ENCODE data around the gene NOL4L. TPM values are rescaled to one million over a fixed set of nuclear protein-coding genes. Genes with fewer than 3 reads are reported as not detected.

NOL4L gene
- total RNA-seq, 1 experiment from 2014 or later = 40.9 TPM

- Histone ChIP-seq H3K27me3 (ENCODE audit: insufficient read depth, low read depth) (no peaks in the 10 kb centered on the region), H3K79me2 (ENCODE audit: low read depth) (no peaks in the 10 kb centered on the region), H3K9me3 (ENCODE audit: insufficient read depth, low read depth) (no peaks in the 10 kb centered on the region), H3F3A (ENCODE audit: insufficient read depth, low read depth) (0 out of 2 replicates have a peak, but pooled peaks cover 5% of the 10 kb centered on the region), H3K27ac (no peak overlapping the region), H3K9me2 (ENCODE audit: insufficient read depth) (no peaks in the 10 kb centered on the region), H4K20me1 (ENCODE audit: insufficient read depth) (peaks cover 11% of the 10 kb centered on the region), H3K4me3 (no peak overlapping the region), H3K4me1 (replicated peaks; ENCODE audit: insufficient read depth) (no peaks in the 10 kb centered on the region), H3K4me2 (no peak overlapping the region), H2AFZ (no peak overlapping the region), H3K36me3 (ENCODE audit: low read depth) (no peaks in the 10 kb centered on the region)
- BruUV-seq (replicated peaks) = no TSS peak
- ChIA-PET CTCF (no interaction called here), POLR2A (ENCODE audit: unreplicated experiment) (no interaction called here)
- no peak for TF ChIP-seq EZH2 (IDR thresholded peaks at IDR 0.05; ENCODE audit: low read depth)
- TF ChIP-seq, protein P1, sequence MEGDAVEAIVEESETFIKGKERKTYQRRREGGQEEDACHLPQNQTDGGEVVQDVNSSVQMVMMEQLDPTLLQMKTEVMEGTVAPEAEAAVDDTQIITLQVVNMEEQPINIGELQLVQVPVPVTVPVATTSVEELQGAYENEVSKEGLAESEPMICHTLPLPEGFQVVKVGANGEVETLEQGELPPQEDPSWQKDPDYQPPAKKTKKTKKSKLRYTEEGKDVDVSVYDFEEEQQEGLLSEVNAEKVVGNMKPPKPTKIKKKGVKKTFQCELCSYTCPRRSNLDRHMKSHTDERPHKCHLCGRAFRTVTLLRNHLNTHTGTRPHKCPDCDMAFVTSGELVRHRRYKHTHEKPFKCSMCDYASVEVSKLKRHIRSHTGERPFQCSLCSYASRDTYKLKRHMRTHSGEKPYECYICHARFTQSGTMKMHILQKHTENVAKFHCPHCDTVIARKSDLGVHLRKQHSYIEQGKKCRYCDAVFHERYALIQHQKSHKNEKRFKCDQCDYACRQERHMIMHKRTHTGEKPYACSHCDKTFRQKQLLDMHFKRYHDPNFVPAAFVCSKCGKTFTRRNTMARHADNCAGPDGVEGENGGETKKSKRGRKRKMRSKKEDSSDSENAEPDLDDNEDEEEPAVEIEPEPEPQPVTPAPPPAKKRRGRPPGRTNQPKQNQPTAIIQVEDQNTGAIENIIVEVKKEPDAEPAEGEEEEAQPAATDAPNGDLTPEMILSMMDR (conservative IDR thresholded peaks at IDR 0.05) = no peak
- intact Hi-C loops (cut with micrococcal nuclease; ENCODE audit: unreplicated experiment) = no loop called here
- DNase-seq = no peak
Measured at GRCh38 chr20:32456869-32457478, 128.2 kb downstream of the NOL4L start.

GRCh38 chr20:32455901-32456701 lies 129.0 kb downstream of the NOL4L start:
- CTCF ChIA-PET = no interaction called here
- POLR2A ChIA-PET (ENCODE audit: unreplicated experiment) = no interaction called here

GRCh38 chr20:32455171-32455900 lies 129.8 kb downstream of the NOL4L start:
- Histone ChIP-seq H4K20me1 (ENCODE audit: insufficient read depth) (peaks cover 11% of the 10 kb centered on the region), H3K36me3 (ENCODE audit: low read depth) (no peaks in the 10 kb centered on the region), H3K9me2 (ENCODE audit: insufficient read depth) (no peaks in the 10 kb centered on the region), H2AFZ (no peak overlapping the region), H3K9me3 (ENCODE audit: insufficient read depth, low read depth) (no peaks in the 10 kb centered on the region), H3K27me3 (ENCODE audit: insufficient read depth, low read depth) (no peaks in the 10 kb centered on the region), H3F3A (ENCODE audit: insufficient read depth, low read depth) (0 out of 2 replicates have a peak, but pooled peaks cover 5% of the 10 kb centered on the region), H3K27ac (no peak overlapping the region), H3K4me3 (no peak overlapping the region), H3K79me2 (ENCODE audit: low read depth) (no peaks in the 10 kb centered on the region), H3K4me2 (no peak overlapping the region), H3K4me1 (replicated peaks; ENCODE audit: insufficient read depth) (no peaks in the 10 kb centered on the region)
- intact Hi-C loops (cut with micrococcal nuclease; ENCODE audit: unreplicated experiment) = no loop called here
- BruUV-seq (replicated peaks) = no TSS peak
- ChIA-PET CTCF (no interaction called here), POLR2A (ENCODE audit: unreplicated experiment) (no interaction called here)
- no peak for TF ChIP-seq EZH2 (IDR thresholded peaks at IDR 0.05; ENCODE audit: low read depth)
- TF ChIP-seq, protein P1 (conservative IDR thresholded peaks at IDR 0.05) = no peak
- DNase-seq = no peak

More at GRCh38 chr20:32455901-32456701, 129.0 kb downstream of the NOL4L start:
- Histone ChIP-seq H4K20me1 (ENCODE audit: insufficient read depth) (peaks cover 11% of the 10 kb centered on the region), H3K9me3 (ENCODE audit: insufficient read depth, low read depth) (no peaks in the 10 kb centered on the region), H3K36me3 (ENCODE audit: low read depth) (no peaks in the 10 kb centered on the region), H2AFZ (no peak overlapping the region), H3K27ac (no peak overlapping the region), H3K79me2 (ENCODE audit: low read depth) (no peaks in the 10 kb centered on the region), H3K4me3 (no peak overlapping the region), H3K4me1 (replicated peaks; ENCODE audit: insufficient read depth) (no peaks in the 10 kb centered on the region), H3F3A (ENCODE audit: insufficient read depth, low read depth) (0 out of 2 replicates have a peak, but pooled peaks cover 5% of the 10 kb centered on the region), H3K9me2 (ENCODE audit: insufficient read depth) (no peaks in the 10 kb centered on the region), H3K27me3 (ENCODE audit: insufficient read depth, low read depth) (no peaks in the 10 kb centered on the region), H3K4me2 (no peak overlapping the region)
- no peak for DNase-seq
- intact Hi-C loops (cut with micrococcal nuclease; ENCODE audit: unreplicated experiment) = no loop called here
- TF ChIP-seq, protein P1 (conservative IDR thresholded peaks at IDR 0.05) = no peak
- no TSS peak for BruUV-seq (replicated peaks)
